ENCODE measurements around the gene POTEM.
"Not testable (repeated sequence)": the region's sequence is repeated elsewhere in the genome, so short reads cannot be mapped to it uniquely, and the experiment has no call there.

POTEM gene

DNA sequence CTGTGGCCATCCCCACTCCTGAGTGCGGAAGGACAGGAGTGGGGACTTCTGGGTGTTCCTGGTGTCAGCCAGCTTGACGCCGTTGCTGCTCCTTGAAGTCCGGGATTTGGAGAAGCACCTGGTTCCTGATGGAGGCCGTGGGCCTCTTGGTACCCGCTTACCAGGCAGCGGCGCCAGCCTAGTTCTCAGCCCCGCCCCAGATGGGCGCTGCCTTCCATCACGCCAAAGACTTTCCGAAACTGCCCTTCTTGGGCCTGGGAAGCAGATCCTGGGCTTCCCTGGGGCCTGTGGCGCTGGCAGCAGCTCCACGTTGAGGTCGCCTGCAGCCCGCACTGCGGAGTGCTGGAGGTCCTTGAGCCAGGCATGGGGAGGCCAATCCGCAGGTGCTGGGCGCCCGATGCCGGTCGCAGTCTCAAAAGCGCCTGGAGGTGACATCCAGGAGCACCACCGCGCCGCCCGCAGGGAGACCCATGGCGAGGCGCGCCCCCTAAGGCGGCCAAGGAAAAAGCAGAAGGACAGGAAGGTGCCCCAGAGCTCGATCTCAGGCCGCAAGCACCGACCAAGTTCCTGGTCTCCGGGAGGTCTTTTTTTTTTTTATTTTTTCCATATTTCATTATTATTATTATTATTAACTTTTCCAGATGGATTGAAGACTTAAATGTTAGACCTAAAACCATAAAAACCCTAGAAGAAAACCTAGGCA lies 59.6 kb downstream of the POTEM start:
- not testable (repeated sequence) for H3K4me3 ChIP-seq (ENCODE audit: insufficient read depth, low read depth, low read length, poor library complexity, severe bottlenecking); DNase-seq; H3K27me3 ChIP-seq (replicated peaks; ENCODE audit: control insufficient read depth, insufficient read depth, low read length, poor library complexity, severe bottlenecking)

DNA sequence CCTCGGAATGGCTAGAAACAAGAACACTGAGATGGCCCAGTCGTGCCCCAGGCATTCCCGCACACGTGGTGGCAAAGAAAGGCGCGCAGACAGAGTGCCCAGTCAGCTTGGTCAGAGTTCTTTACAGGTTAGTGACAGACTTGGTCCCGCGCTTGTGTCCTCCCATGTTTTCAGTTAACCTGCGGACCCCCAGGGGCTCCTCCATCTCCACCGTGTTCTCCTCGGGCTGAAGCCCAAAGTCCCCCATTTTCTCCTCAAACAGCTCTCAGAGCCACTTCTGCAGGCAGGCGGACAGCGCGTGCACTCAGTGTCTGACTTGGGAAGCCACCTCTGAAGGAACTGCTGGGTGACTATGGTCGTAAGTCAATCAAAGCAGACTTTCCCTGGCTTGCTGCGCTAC lies 60.7 kb downstream of the POTEM start:
- H3K27ac ChIP-seq (ENCODE audit: insufficient read depth, low read length, poor library complexity, severe bottlenecking); DNase-seq; H3K4me3 ChIP-seq (ENCODE audit: insufficient read depth, low read depth, low read length, poor library complexity, severe bottlenecking); H3K9me3 ChIP-seq (ENCODE audit: control insufficient read depth, low read length); H3K27me3 ChIP-seq (replicated peaks; ENCODE audit: control insufficient read depth, insufficient read depth, low read length, poor library complexity, severe bottlenecking); H3K36me3 ChIP-seq (ENCODE audit: control insufficient read depth, insufficient read depth, low read length); H3K4me1 ChIP-seq (ENCODE audit: control insufficient read depth, insufficient read depth, low read length, poor library complexity, severe bottlenecking): not testable (repeated sequence)

More for the DNA sequence above, 59.6 kb downstream of the POTEM start:
- not testable (repeated sequence) for H3K4me1 ChIP-seq (ENCODE audit: control insufficient read depth, insufficient read depth, low read length, poor library complexity, severe bottlenecking); H3K27ac ChIP-seq (ENCODE audit: insufficient read depth, low read length, poor library complexity, severe bottlenecking); H3K36me3 ChIP-seq (ENCODE audit: control insufficient read depth, insufficient read depth, low read length); H3K9me3 ChIP-seq (ENCODE audit: control insufficient read depth, low read length)

DNA sequence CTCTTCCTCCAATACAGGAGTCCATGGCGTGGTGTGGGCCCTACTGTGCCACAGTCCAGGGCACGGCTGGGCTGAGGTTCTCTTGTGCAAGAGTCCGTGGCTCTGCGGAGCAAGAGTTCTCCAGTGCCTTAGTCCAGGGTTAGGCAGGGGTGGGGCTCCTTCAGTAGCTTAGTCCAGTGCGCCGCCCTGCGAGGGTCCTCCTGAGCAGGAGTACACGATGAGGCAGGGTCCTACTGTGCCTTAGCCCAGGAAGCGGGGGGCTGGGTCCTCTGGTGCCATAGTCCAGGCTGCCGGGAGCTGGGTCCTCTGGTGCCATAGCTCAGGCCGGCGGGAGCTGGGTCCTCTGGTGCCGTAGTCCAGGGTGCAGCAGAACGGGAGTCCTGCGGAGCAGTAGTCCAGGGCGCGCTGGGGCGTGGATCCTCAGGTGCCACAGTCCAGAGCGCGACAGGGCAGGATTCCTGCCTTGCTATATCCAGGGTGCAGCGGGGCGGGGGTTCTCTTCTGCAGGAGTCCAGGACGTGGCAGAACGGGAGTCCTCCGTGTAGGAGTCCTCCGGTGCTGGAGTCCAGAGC lies 69.7 kb downstream of the POTEM start:
- H3K9me3 ChIP-seq (ENCODE audit: control insufficient read depth, low read length); H3K4me1 ChIP-seq (ENCODE audit: control insufficient read depth, insufficient read depth, low read length, poor library complexity, severe bottlenecking); H3K27ac ChIP-seq (ENCODE audit: insufficient read depth, low read length, poor library complexity, severe bottlenecking); DNase-seq; H3K27me3 ChIP-seq (replicated peaks; ENCODE audit: control insufficient read depth, insufficient read depth, low read length, poor library complexity, severe bottlenecking); H3K4me3 ChIP-seq (ENCODE audit: insufficient read depth, low read depth, low read length, poor library complexity, severe bottlenecking); H3K36me3 ChIP-seq (ENCODE audit: control insufficient read depth, insufficient read depth, low read length): not testable (repeated sequence)

DNA sequence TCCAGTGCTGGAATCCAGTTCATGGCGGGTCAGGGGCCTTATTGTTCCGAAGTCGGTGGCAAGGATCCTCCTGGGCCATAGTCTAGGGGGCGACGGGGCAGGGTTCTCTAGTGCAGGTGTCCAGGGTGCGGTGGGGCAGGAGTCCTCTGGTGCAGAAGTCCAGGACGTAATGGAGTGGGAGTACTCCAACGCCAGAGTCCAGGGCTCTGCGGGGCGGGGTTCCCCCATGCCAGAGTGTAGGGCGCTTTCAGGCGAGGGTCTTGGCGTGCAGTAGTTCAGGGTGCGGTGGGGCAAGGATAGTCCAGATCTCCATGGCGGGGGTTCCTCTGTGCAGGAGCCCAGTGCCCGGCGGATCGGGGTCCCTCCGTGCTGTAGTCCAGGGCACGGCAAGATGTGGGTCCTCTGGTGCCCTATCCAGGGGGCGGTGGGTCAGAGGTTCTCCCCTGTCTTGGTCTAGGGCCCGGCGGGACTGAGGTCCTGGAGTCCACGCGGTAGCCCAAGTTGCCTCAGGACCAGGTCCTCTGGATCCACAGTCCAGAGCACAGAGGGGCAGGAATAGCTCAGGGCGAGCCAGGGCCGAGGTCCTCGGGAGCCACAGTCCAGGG lies 70.9 kb downstream of the POTEM start:
- not testable (repeated sequence) for H3K9me3 ChIP-seq (ENCODE audit: control insufficient read depth, low read length); H3K4me3 ChIP-seq (ENCODE audit: insufficient read depth, low read depth, low read length, poor library complexity, severe bottlenecking); H3K36me3 ChIP-seq (ENCODE audit: control insufficient read depth, insufficient read depth, low read length); H3K27me3 ChIP-seq (replicated peaks; ENCODE audit: control insufficient read depth, insufficient read depth, low read length, poor library complexity, severe bottlenecking); DNase-seq; H3K27ac ChIP-seq (ENCODE audit: insufficient read depth, low read length, poor library complexity, severe bottlenecking); H3K4me1 ChIP-seq (ENCODE audit: control insufficient read depth, insufficient read depth, low read length, poor library complexity, severe bottlenecking)

DNA sequence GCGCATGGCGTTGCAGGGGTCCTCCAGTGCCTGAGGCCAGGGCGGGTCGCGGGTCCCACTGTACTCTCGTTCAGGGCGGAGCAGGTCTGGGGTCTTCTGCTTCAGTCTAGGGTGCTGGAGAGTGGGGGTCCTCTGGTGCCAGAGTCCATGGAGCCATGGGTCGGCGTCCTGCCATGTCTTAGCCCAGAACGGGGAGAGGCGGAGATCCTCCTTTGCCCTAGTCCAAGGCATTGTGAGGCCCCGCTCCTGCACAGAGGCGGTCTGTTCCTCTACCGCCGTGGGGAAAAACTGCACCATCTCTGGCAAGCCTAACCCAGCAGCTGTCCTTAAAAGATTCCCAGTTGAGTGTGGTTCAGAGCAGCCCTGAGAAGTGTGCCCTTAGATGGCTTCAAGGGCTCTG lies 71.6 kb downstream of the POTEM start:
- H3K9me3 ChIP-seq (ENCODE audit: control insufficient read depth, low read length); H3K4me1 ChIP-seq (ENCODE audit: control insufficient read depth, insufficient read depth, low read length, poor library complexity, severe bottlenecking); H3K27ac ChIP-seq (ENCODE audit: insufficient read depth, low read length, poor library complexity, severe bottlenecking); H3K4me3 ChIP-seq (ENCODE audit: insufficient read depth, low read depth, low read length, poor library complexity, severe bottlenecking); H3K27me3 ChIP-seq (replicated peaks; ENCODE audit: control insufficient read depth, insufficient read depth, low read length, poor library complexity, severe bottlenecking); DNase-seq; H3K36me3 ChIP-seq (ENCODE audit: control insufficient read depth, insufficient read depth, low read length): not testable (repeated sequence)

DNA sequence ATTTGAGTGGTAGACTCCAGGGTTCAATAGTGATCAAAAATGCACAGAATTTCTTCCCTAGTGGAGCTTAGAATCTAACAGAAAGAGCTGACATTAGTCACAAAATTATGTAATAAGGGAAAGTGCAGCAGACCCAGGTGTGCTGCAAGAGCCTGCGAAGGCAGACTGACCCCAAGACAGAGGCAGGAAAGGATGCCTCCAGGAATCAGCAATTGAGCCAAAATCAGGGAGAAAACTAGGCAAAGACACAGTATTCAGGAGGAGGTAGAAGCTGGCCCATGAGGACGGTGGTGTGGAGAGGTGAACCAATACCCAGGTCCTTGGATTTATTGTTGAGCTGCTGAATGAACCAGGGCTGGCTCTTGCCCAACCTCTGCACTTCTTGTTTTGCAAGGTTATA lies 76.2 kb downstream of the POTEM start:
- H3K4me1 ChIP-seq (ENCODE audit: control insufficient read depth, insufficient read depth, low read length, poor library complexity, severe bottlenecking); H3K9me3 ChIP-seq (ENCODE audit: control insufficient read depth, low read length); DNase-seq: not testable (repeated sequence)

More for the DNA sequence above, 76.2 kb downstream of the POTEM start:
- not testable (repeated sequence) for H3K27ac ChIP-seq (ENCODE audit: insufficient read depth, low read length, poor library complexity, severe bottlenecking); H3K36me3 ChIP-seq (ENCODE audit: control insufficient read depth, insufficient read depth, low read length); H3K27me3 ChIP-seq (replicated peaks; ENCODE audit: control insufficient read depth, insufficient read depth, low read length, poor library complexity, severe bottlenecking); H3K4me3 ChIP-seq (ENCODE audit: insufficient read depth, low read depth, low read length, poor library complexity, severe bottlenecking)
